ENCODE data around the gene CLN6.
"Not testable (repeated sequence)": the region's sequence is repeated elsewhere in the genome, so short reads cannot be mapped to it uniquely, and the experiment has no call there.

CLN6 gene

GRCh38 chr15:68249058-68249713, 19.7 kb upstream of the CLN6 start:
- H3K36me3 Mint-ChIP-seq (ENCODE audit: low read depth) = peaks cover 16% of the 10 kb centered on the region
- H3K27ac Mint-ChIP-seq = no peak overlapping the region
- no peak for DNase-seq
- no peaks in the 10 kb centered on the region for H3K4me1 Mint-ChIP-seq
- no peaks in the 10 kb centered on the region for H3K27me3 Mint-ChIP-seq (ENCODE audit: low read depth, poor library complexity)
- no peak overlapping the region for H3K4me3 Mint-ChIP-seq
- H3K9me3 Mint-ChIP-seq = peaks cover 43% of the 10 kb centered on the region
- no peak for TF ChIP-seq CTCF (IDR thresholded peaks at IDR 0.05)

- H3K27me3 Mint-ChIP-seq (ENCODE audit: low read depth, poor library complexity) = peaks cover 4% of the 10 kb centered on the region
- no peak for TF ChIP-seq CTCF (IDR thresholded peaks at IDR 0.05)
- no peak for DNase-seq
- peaks cover 67% of the 10 kb centered on the region for H3K9me3 Mint-ChIP-seq
- H3K4me1 Mint-ChIP-seq = no peaks in the 10 kb centered on the region
- peaks cover 33% of the 10 kb centered on the region for H3K36me3 Mint-ChIP-seq (ENCODE audit: low read depth)
- H3K4me3 Mint-ChIP-seq = no peak overlapping the region
- H3K27ac Mint-ChIP-seq = no peak overlapping the region
Observed at GRCh38 chr15:68244235-68244634, 14.7 kb upstream of the CLN6 start.

GRCh38 chr15:68241088-68241935, 11.8 kb upstream of the CLN6 start:
- Mint-ChIP-seq H3K9me3 (peaks cover 58% of the 10 kb centered on the region), H3K36me3 (ENCODE audit: low read depth) (peaks cover 31% of the 10 kb centered on the region), H3K27ac (no peak overlapping the region), H3K4me3 (no peak overlapping the region), H3K27me3 (ENCODE audit: low read depth, poor library complexity) (peaks cover 11% of the 10 kb centered on the region), H3K4me1 (no peaks in the 10 kb centered on the region)
- no peak for TF ChIP-seq CTCF (IDR thresholded peaks at IDR 0.05)
- DNase-seq = no peak

GRCh38 chr15:68239025-68239424, 9.5 kb upstream of the CLN6 start:
- Mint-ChIP-seq H3K27me3 (ENCODE audit: low read depth, poor library complexity) (peaks cover 11% of the 10 kb centered on the region), H3K27ac (no peak overlapping the region), H3K36me3 (ENCODE audit: low read depth) (peaks cover 20% of the 10 kb centered on the region), H3K4me1 (peaks cover 8% of the 10 kb centered on the region), H3K9me3 (peaks cover 40% of the 10 kb centered on the region), H3K4me3 (no peak overlapping the region)
- no peak for DNase-seq
- TF ChIP-seq CTCF (IDR thresholded peaks at IDR 0.05) = no peak

GRCh38 chr15:68235022-68235421, 5.5 kb upstream of the CLN6 start:
- Mint-ChIP-seq H3K27ac (no peak overlapping the region), H3K36me3 (ENCODE audit: low read depth) (peaks cover 5% of the 10 kb centered on the region), H3K9me3 (peaks cover 15% of the 10 kb centered on the region), H3K4me1 (peaks cover 39% of the 10 kb centered on the region), H3K4me3 (no peak overlapping the region), H3K27me3 (ENCODE audit: low read depth, poor library complexity) (peaks cover 7% of the 10 kb centered on the region)
- no peak for DNase-seq
- no peak for TF ChIP-seq CTCF (IDR thresholded peaks at IDR 0.05)

- Mint-ChIP-seq H3K9me3 (peaks cover 15% of the 10 kb centered on the region), H3K4me1 (peaks cover 43% of the 10 kb centered on the region), H3K27ac (peak overlapping the region; percentile 80)
- not testable (repeated sequence) for H3K4me3 Mint-ChIP-seq; H3K36me3 Mint-ChIP-seq (ENCODE audit: low read depth); H3K27me3 Mint-ChIP-seq (ENCODE audit: low read depth, poor library complexity); DNase-seq
Observed at GRCh38 chr15:68234520-68234919, 5.0 kb upstream of the CLN6 start.

Measured in nephron progenitor cell (in vitro differentiated cells).